ENCODE results near the gene NAB2. TPM values are rescaled to one million over a fixed set of nuclear protein-coding genes. Genes with fewer than 3 reads are reported as not detected.

Gene NAB2
- total and polyA plus RNA-seq, 8 donors: 28.4 to 52.0 (median 42.8) TPM

- Histone ChIP-seq H3K4me1 (peaks cover 38 to 75% of the 10 kb centered on the region in 2 donors), H3K4me3 (peak overlapping the region; percentile 80 to 87), H3K9me3 (no peaks in the 10 kb centered on the region), H3K27ac (peak overlapping the region; percentile 97 to 100), H3K27me3 (peaks cover 0 to 6% of the 10 kb centered on the region in 2 donors), H3K36me3 (peaks cover 0 to 31% of the 10 kb centered on the region in 2 donors)
- DNase-seq (peak; percentile 65 to 90 (median 85)), ATAC-seq (peak; percentile 13)
- intact Hi-C loops (cut with DNase I): no loop called here
- TF ChIP-seq, protein P1, sequence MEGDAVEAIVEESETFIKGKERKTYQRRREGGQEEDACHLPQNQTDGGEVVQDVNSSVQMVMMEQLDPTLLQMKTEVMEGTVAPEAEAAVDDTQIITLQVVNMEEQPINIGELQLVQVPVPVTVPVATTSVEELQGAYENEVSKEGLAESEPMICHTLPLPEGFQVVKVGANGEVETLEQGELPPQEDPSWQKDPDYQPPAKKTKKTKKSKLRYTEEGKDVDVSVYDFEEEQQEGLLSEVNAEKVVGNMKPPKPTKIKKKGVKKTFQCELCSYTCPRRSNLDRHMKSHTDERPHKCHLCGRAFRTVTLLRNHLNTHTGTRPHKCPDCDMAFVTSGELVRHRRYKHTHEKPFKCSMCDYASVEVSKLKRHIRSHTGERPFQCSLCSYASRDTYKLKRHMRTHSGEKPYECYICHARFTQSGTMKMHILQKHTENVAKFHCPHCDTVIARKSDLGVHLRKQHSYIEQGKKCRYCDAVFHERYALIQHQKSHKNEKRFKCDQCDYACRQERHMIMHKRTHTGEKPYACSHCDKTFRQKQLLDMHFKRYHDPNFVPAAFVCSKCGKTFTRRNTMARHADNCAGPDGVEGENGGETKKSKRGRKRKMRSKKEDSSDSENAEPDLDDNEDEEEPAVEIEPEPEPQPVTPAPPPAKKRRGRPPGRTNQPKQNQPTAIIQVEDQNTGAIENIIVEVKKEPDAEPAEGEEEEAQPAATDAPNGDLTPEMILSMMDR (IDR thresholded peaks at IDR 0.05): no peak
These were observed 644 bp downstream of the NAB2 start for GRCh38 chr12:57089271-57090245.

- TF ChIP-seq, protein P1 (IDR thresholded peaks at IDR 0.05): no peak
- peaks cover 0 to 40% of the 10 kb centered on the region in 2 donors for H3K36me3 ChIP-seq
- H3K27ac ChIP-seq: peak overlapping the region; percentile 97 to 100
- no peaks in the 10 kb centered on the region for H3K9me3 ChIP-seq
- ATAC-seq (no peak), DNase-seq (no peak)
- intact Hi-C loops (cut with DNase I): no loop called here
- peak overlapping the region; percentile 80 to 87 for H3K4me3 ChIP-seq
- H3K4me1 ChIP-seq: peaks cover 36 to 80% of the 10 kb centered on the region in 2 donors
- peaks cover 0 to 6% of the 10 kb centered on the region in 2 donors for H3K27me3 ChIP-seq
These were observed 1.6 kb downstream of the NAB2 start for GRCh38 chr12:57090490-57090889.

- Histone ChIP-seq H3K27me3 (peaks cover 0 to 6% of the 10 kb centered on the region in 2 donors), H3K27ac (peak overlapping the region; percentile 97 to 100), H3K36me3 (peaks cover 0 to 46% of the 10 kb centered on the region in 2 donors), H3K4me3 (peak overlapping the region; percentile 80 to 87), H3K9me3 (no peaks in the 10 kb centered on the region), H3K4me1 (peaks cover 30 to 75% of the 10 kb centered on the region in 2 donors)
- intact Hi-C loops (cut with DNase I): no loop called here
- TF ChIP-seq, protein P1 (IDR thresholded peaks at IDR 0.05): no peak
- DNase-seq (no peak), ATAC-seq (no peak)
These were observed 2.2 kb downstream of the NAB2 start for GRCh38 chr12:57090924-57091637.

DNA sequence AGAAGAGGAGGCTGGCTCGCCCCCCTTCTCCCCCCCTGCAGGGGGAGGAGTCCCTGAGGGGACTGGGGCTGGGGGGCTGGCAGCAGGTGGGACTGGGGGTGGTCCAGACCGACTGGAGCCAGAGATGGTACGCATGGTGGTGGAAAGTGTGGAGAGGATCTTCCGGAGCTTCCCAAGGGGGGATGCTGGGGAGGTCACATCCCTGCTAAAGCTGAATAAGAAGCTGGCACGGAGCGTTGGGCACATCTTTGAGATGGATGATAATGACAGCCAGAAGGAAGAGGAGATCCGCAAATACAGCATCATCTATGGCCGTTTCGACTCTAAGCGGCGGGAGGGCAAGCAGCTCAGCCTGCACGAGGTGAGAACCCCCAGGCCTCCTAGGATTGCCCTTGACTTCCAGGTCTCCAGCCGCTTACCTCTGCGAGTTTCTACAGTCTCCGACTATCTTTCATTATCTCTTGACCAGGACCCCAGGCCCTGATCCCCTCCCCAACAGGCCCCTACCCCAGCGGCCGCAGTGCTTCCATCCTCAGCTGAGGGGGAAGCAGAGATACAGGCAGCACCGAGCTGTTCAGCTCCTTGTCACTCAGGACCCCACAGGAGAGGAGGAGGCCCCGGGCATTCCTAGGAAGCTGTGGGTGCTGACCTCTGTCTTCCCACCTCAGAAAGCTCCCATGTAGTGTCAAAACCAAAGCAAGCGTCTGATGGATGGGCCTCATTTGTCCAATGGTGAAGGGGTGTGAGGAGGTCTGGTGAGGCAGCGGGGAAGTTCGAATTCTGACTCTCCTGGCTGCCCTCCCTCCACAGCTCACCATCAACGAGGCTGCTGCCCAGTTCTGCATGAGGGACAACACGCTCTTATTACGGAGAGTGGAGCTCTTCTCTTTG is 3.0 kb downstream of the NAB2 start:
- intact Hi-C loops (cut with DNase I): no loop called here

More for the DNA sequence above, 3.0 kb downstream of the NAB2 start:
- ATAC-seq (no peak), DNase-seq (peak in 1 of 4 donors; percentile 75)
- Histone ChIP-seq H3K4me1 (peaks cover 28 to 72% of the 10 kb centered on the region in 2 donors), H3K36me3 (peaks cover 0 to 54% of the 10 kb centered on the region in 2 donors), H3K4me3 (no peak overlapping the region), H3K9me3 (no peaks in the 10 kb centered on the region), H3K27ac (no peak overlapping the region), H3K27me3 (peaks cover 0 to 6% of the 10 kb centered on the region in 2 donors)
- TF ChIP-seq, protein P1 (IDR thresholded peaks at IDR 0.05): no peak

All from left lung (tissue), 10 donors.